Measurements from ENCODE around the gene CNTN5.

DNA sequence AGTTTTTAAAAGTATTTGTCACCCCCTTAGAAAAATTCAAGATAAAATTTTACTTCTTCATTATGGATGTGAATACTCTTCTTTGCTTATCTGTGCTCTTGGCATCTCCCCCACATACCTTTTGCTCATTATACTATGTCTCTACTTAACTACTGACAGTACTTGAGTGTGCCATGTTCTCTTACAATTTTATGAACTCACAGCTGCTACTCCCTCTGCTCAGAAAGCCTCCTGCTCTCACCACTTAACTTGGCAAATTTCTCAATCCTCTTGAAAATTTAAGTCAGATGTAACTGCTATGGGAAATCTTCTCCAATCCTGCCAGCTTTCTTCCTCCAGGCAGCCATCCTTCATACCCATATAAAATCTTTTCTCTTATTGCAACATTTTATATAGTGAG, 163.4 kb downstream of the CNTN5 start:
- TF ChIP-seq, protein P1, sequence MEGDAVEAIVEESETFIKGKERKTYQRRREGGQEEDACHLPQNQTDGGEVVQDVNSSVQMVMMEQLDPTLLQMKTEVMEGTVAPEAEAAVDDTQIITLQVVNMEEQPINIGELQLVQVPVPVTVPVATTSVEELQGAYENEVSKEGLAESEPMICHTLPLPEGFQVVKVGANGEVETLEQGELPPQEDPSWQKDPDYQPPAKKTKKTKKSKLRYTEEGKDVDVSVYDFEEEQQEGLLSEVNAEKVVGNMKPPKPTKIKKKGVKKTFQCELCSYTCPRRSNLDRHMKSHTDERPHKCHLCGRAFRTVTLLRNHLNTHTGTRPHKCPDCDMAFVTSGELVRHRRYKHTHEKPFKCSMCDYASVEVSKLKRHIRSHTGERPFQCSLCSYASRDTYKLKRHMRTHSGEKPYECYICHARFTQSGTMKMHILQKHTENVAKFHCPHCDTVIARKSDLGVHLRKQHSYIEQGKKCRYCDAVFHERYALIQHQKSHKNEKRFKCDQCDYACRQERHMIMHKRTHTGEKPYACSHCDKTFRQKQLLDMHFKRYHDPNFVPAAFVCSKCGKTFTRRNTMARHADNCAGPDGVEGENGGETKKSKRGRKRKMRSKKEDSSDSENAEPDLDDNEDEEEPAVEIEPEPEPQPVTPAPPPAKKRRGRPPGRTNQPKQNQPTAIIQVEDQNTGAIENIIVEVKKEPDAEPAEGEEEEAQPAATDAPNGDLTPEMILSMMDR (IDR thresholded peaks at IDR 0.05): no peak
- TF ChIP-seq POLR2A (IDR thresholded peaks at IDR 0.05): no peak
